OCI-LY7 (cell line): ENCODE data around the gene SNX32. TPM values are rescaled to one million over a fixed set of nuclear protein-coding genes. Genes with fewer than 3 reads are reported as not detected.

Experiments used
- BruUV-seq: library from RNA; stranded (reverse); fragments of 400-500 nt; replicated peaks from 2 replicates; lab custom pipeline; 2021; lab: Mats Ljungman, UMichigan
- CTCF ChIA-PET: fragments of 300-600 bp; sonication (Branson Sonifier 250); formaldehyde crosslinking; loops from one replicate; lab custom pipeline; 2022; ENCODE audit warnings: antibody characterized with exemption; ENCODE audit not compliant: unreplicated experiment; lab: Charles Lee
- POLR2A ChIA-PET: fragments of 300-600 bp; sonication (Branson Sonifier 250); formaldehyde crosslinking; loops from one replicate; lab custom pipeline; 2022; ENCODE audit warnings: antibody characterized with exemption; lab: Charles Lee
- DNase-seq: peaks from one replicate; pipeline ENCODE4 v3.0.0-alpha.2; 2015; ENCODE audit warnings: low spot score
- H2AFZ ChIP-seq: fragments of 200-600 bp; sonication (generic), shearing (Covaris generic); 2 replicates; pipeline ENCODE4 v1.6.1; 2014; ENCODE audit warnings: mild to moderate bottlenecking, antibody characterized with exemption, low read length, moderate library complexity
- H3K27ac ChIP-seq: fragments of 200-600 bp; sonication (generic); 2 replicates; pipeline ENCODE4 v1.5.1; 2014; ENCODE audit warnings: mixed run types, low read depth, mild to moderate bottlenecking, moderate library complexity, low read length, inconsistent platforms; ENCODE audit not compliant: poor library complexity, severe bottlenecking
- H3K36me3 ChIP-seq: fragments of 200-600 bp; sonication (generic); 2 replicates; pipeline ENCODE4 v1.6.1; 2014; ENCODE audit warnings: mild to moderate bottlenecking, antibody characterized with exemption, low read length, moderate library complexity, mixed read lengths; ENCODE audit not compliant: insufficient read depth
- H3K4me1 ChIP-seq: fragments of 200-600 bp; sonication (generic); 2 replicates; pipeline ENCODE4 v1.5.1; 2014; ENCODE audit warnings: mild to moderate bottlenecking, low read length; ENCODE audit not compliant: insufficient read depth, poor library complexity, severe bottlenecking
- H3K4me2 ChIP-seq: fragments of 200-600 bp; sonication (generic); 2 replicates; pipeline ENCODE4 v1.6.1; 2014; ENCODE audit warnings: mild to moderate bottlenecking, low read length
- H3K4me3 ChIP-seq: fragments of 200-600 bp; sonication (generic); 2 replicates; pipeline ENCODE4 v1.5.1; 2014; ENCODE audit warnings: mild to moderate bottlenecking, low read depth, low read length; ENCODE audit not compliant: poor library complexity, severe bottlenecking
- H3K79me2 ChIP-seq: fragments of 200-600 bp; sonication (generic); 2 replicates; pipeline ENCODE4 v1.6.1; 2016; ENCODE audit warnings: low read depth, mild to moderate bottlenecking, low read length, moderate library complexity, mixed read lengths; ENCODE audit not compliant: insufficient read depth
- H3K9me2 ChIP-seq: fragments of 200-600 bp; sonication (generic); 2 replicates; pipeline ENCODE4 v1.6.1; 2016; ENCODE audit warnings: mild to moderate bottlenecking, low read length, mixed read lengths; ENCODE audit not compliant: insufficient read depth
- H3K9me3 ChIP-seq: fragments of 200-600 bp; sonication (generic); 2 replicates; pipeline ENCODE4 v1.6.1; 2014; ENCODE audit warnings: mild to moderate bottlenecking, mixed run types, low read length, mixed read lengths
- H4K20me1 ChIP-seq: fragments of 200-600 bp; sonication (generic); 2 replicates; pipeline ENCODE4 v1.6.1; 2014; ENCODE audit warnings: mild to moderate bottlenecking, antibody characterized with exemption, low read length, moderate library complexity, mixed read lengths; ENCODE audit not compliant: insufficient read depth
- EZH2phosphoT487 ChIP-seq: fragments of 200-600 bp; sonication (generic); IDR thresholded peaks from 2 replicates; pipeline ENCODE4 v1.6.1; 2018; ENCODE audit warnings: low read depth, borderline replicate concordance, mild to moderate bottlenecking, mixed run types, antibody characterized with exemption, low read length, moderate library complexity, mixed read lengths
- intact Hi-C: fragments of 100-400 bp; cut with micrococcal nuclease; formaldehyde crosslinking; loops from one replicate; pipeline ENCODE4 v1.10.0; 2022; ENCODE audit not compliant: unreplicated experiment
- total RNA-seq, 2 experiments: library from RNA; depleted of rRNA in 1 of 2; stranded (reverse); fragments of >200 nt in 1 of 2; shearing (Covaris generic) in 1 of 2; gene quantifications; 2 replicates each; pipeline ENCODE4 v1.2.3, GENCODE V29; 2014 to 2022
- TF ChIP-seq, protein P1 (sequence below): fragments of 200-600 bp; sonication (generic); conservative IDR thresholded peaks from 2 replicates; pipeline ENCODE4 v1.5.1; 2014; ENCODE audit warnings: mild to moderate bottlenecking, antibody characterized with exemption, low read length, moderate library complexity, mixed read lengths

SNX32 gene
- total RNA-seq, 2 experiments from 2014 or later = not detected

DNA sequence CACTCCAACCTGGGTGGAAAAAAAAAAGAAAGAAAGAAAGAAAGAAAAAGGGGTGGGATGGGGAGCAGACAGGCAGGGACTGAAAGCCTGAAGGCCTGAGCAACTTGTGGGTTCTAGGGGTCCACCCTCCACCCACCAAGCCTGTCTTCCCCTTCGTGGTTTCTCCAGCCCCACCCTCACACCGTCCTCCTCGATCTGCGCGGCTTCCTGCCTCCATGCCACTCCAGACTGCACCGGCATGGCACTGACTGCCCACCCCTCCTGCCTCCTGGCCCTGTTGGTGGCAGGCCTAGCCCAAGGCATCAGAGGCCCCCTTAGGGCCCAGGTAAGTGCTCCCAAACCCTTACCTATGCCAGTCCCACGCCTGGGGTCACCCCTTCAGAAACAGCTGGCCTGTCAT, 45.9 kb downstream of the SNX32 start, which contains the start of gene CTSW:
TSS of gene CTSW (plus strand) at position 221 of the 400 bp plus-strand sequence. CDS start at position 239, 18 bp downstream.
- TF ChIP-seq, protein P1, sequence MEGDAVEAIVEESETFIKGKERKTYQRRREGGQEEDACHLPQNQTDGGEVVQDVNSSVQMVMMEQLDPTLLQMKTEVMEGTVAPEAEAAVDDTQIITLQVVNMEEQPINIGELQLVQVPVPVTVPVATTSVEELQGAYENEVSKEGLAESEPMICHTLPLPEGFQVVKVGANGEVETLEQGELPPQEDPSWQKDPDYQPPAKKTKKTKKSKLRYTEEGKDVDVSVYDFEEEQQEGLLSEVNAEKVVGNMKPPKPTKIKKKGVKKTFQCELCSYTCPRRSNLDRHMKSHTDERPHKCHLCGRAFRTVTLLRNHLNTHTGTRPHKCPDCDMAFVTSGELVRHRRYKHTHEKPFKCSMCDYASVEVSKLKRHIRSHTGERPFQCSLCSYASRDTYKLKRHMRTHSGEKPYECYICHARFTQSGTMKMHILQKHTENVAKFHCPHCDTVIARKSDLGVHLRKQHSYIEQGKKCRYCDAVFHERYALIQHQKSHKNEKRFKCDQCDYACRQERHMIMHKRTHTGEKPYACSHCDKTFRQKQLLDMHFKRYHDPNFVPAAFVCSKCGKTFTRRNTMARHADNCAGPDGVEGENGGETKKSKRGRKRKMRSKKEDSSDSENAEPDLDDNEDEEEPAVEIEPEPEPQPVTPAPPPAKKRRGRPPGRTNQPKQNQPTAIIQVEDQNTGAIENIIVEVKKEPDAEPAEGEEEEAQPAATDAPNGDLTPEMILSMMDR = no peak
- TF ChIP-seq EZH2phosphoT487 = no peak
- Histone ChIP-seq H3K9me3 (no peaks in the 10 kb centered on the region), H3K4me1 (peaks cover 6% of the 10 kb centered on the region), H3K4me2 (no peak within 1 kb of the TSS), H3K9me2 (no peaks in the 10 kb centered on the region), H3K27ac (no peak within 1 kb of the TSS), H3K4me3 (no peak within 1 kb of the TSS), H3K79me2 (no peaks in the 10 kb centered on the region), H2AFZ (no peak within 1 kb of the TSS), H4K20me1 (no peaks in the 10 kb centered on the region), H3K36me3 (peaks cover 29% of the 10 kb centered on the region)
- intact Hi-C loops = no loop called here
- POLR2A ChIA-PET = interaction anchor here (0.6 kb wide), 1 partner anchor 67 kb away, joined by 3 read pairs; no protein-coding TSS in a partner anchor
- CTCF ChIA-PET = no interaction called here
- BruUV-seq = no TSS peak
- DNase-seq = no peak

DNA sequence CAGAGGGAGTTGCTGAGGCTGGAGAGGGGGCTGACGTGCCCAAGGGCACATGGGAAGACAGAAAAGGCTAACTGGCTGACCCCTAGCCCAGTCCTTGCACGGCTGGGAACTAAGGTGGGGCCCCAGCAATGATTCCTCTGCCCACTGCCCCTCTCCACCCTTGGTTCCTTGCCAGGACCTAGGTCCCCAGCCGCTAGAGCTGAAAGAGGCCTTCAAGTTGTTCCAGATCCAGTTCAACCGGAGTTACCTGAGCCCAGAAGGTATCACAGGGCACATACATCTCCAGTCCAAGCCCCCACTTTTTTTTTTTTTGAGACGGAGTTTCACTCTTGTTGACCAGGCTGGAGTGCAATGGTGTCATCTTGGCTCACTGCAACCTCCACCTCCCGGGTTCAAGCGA, 46.3 kb downstream of the SNX32 start:
- H3K4me1 ChIP-seq = peaks cover 10% of the 10 kb centered on the region

DNA sequence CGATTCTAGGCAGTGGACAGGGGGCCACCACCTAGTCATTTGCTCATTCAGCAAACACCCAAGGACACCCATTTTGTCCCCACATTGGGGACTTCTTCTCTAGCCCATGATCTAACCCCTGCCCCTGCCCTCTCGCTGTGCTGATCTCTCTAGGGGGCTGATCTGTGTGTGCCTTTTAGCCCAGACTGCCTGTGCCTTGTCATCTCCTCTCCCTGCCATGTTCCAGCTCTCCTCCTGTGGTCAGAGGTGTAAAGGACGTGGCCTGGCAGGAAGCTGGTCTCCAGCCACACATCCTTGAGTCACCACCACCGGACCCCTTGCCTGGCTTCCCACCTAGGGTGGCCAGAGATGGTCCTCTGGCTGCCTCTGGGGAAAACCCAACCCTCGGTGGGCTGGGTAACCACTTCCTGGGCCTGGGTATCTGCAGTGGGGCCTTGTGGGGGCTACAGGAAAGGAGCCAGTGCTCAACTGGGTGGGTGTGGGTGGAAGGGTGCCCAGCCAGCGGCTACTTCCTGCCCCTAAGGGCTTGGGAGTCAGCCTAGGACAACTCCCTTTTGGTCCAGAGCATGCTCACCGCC, 47.2 kb downstream of the SNX32 start:
- BruUV-seq = no TSS peak
- Histone ChIP-seq H2AFZ (no peak overlapping the region), H3K27ac (no peak overlapping the region), H3K4me1 (peaks cover 14% of the 10 kb centered on the region), H3K79me2 (no peaks in the 10 kb centered on the region), H3K36me3 (peaks cover 41% of the 10 kb centered on the region), H3K4me2 (no peak overlapping the region), H3K4me3 (no peak overlapping the region), H4K20me1 (no peaks in the 10 kb centered on the region), H3K9me3 (no peaks in the 10 kb centered on the region), H3K9me2 (no peaks in the 10 kb centered on the region)
- POLR2A ChIA-PET = no interaction called here
- CTCF ChIA-PET = interaction anchor here (0.5 kb wide), 1 partner anchor 7 kb away, joined by 6 read pairs; the partner anchor contains the start of gene FIBP
- no peak for TF ChIP-seq EZH2phosphoT487
- TF ChIP-seq, protein P1 = no peak
- intact Hi-C loops = no loop called here
- no peak for DNase-seq

More for the DNA sequence above, 46.3 kb downstream of the SNX32 start:
- ChIA-PET POLR2A (no interaction called here), CTCF (no interaction called here)
- Histone ChIP-seq H3K9me3 (no peaks in the 10 kb centered on the region), H3K9me2 (no peaks in the 10 kb centered on the region), H4K20me1 (no peaks in the 10 kb centered on the region), H3K4me3 (no peak overlapping the region), H3K4me2 (no peak overlapping the region), H3K27ac (no peak overlapping the region), H3K79me2 (no peaks in the 10 kb centered on the region), H2AFZ (no peak overlapping the region), H3K36me3 (peaks cover 32% of the 10 kb centered on the region)
- intact Hi-C loops = no loop called here
- TF ChIP-seq, protein P1 = no peak
- TF ChIP-seq EZH2phosphoT487 = no peak
- no peak for DNase-seq
- BruUV-seq = no TSS peak
